ENCODE data around the gene NIPAL3. TPM values are rescaled to one million over a fixed set of nuclear protein-coding genes. Genes with fewer than 3 reads are reported as not detected.

NIPAL3 gene
- total RNA-seq = 28.1 and 31.1 TPM in 2 replicates

GRCh38 chr1:24415334-24415909 is at the start of gene NIPAL3:
TSS of gene NIPAL3 (plus strand) at chr1:24415802. CDS start at chr1:24419548, 3,746 bp downstream.
- peak; percentile 97 for DNase-seq (ENCODE audit: low read depth, low spot score)

- no peak for DNase-seq (ENCODE audit: low read depth, low spot score)
Observed at GRCh38 chr1:24366707-24367106, 48.9 kb upstream of the NIPAL3 start.

GRCh38 chr1:24369199-24369598 is 46.4 kb upstream of the NIPAL3 start:
- no peak for DNase-seq (ENCODE audit: low read depth, low spot score)

- DNase-seq (ENCODE audit: low read depth, low spot score) = no peak
Observed at GRCh38 chr1:24369801-24370200, 45.8 kb upstream of the NIPAL3 start.

- DNase-seq (ENCODE audit: low read depth, low spot score) = no peak
Observed at GRCh38 chr1:24373044-24373443, 42.6 kb upstream of the NIPAL3 start.

- DNase-seq (ENCODE audit: low read depth, low spot score) = no peak
Observed at GRCh38 chr1:24373710-24374109, 41.9 kb upstream of the NIPAL3 start.

- no peak for DNase-seq (ENCODE audit: low read depth, low spot score)
Observed at GRCh38 chr1:24374891-24375786, 40.5 kb upstream of the NIPAL3 start.

- DNase-seq (ENCODE audit: low read depth, low spot score) = no peak
Observed at GRCh38 chr1:24379733-24380315, 35.8 kb upstream of the NIPAL3 start.

- DNase-seq (ENCODE audit: low read depth, low spot score) = no peak
Observed at GRCh38 chr1:24380508-24380907, 35.1 kb upstream of the NIPAL3 start.

GRCh38 chr1:24381256-24381655 is 34.3 kb upstream of the NIPAL3 start:
- no peak for DNase-seq (ENCODE audit: low read depth, low spot score)

GRCh38 chr1:24382165-24382577 is 33.4 kb upstream of the NIPAL3 start:
- DNase-seq (ENCODE audit: low read depth, low spot score) = no peak

- no peak for DNase-seq (ENCODE audit: low read depth, low spot score)
Observed at GRCh38 chr1:24383381-24383940, 32.1 kb upstream of the NIPAL3 start.

GRCh38 chr1:24384251-24385090 is 31.1 kb upstream of the NIPAL3 start:
- DNase-seq (ENCODE audit: low read depth, low spot score) = peak; percentile 20

- no peak for DNase-seq (ENCODE audit: low read depth, low spot score)
Observed at GRCh38 chr1:24385160-24385940, 30.3 kb upstream of the NIPAL3 start.

GRCh38 chr1:24386241-24386640 is 29.4 kb upstream of the NIPAL3 start:
- no peak for DNase-seq (ENCODE audit: low read depth, low spot score)

- no peak for DNase-seq (ENCODE audit: low read depth, low spot score)
Observed at GRCh38 chr1:24386931-24387330, 28.7 kb upstream of the NIPAL3 start.

GRCh38 chr1:24387636-24388175 is 27.9 kb upstream of the NIPAL3 start:
- DNase-seq (ENCODE audit: low read depth, low spot score) = no peak

- DNase-seq (ENCODE audit: low read depth, low spot score) = no peak
Observed at GRCh38 chr1:24388331-24388885, 27.2 kb upstream of the NIPAL3 start.

- DNase-seq (ENCODE audit: low read depth, low spot score) = no peak
Observed at GRCh38 chr1:24389231-24389678, 26.3 kb upstream of the NIPAL3 start.

Data from pulmonary artery endothelial cell (primary cell).